ENCODE data around the gene STK32C.

DNA sequence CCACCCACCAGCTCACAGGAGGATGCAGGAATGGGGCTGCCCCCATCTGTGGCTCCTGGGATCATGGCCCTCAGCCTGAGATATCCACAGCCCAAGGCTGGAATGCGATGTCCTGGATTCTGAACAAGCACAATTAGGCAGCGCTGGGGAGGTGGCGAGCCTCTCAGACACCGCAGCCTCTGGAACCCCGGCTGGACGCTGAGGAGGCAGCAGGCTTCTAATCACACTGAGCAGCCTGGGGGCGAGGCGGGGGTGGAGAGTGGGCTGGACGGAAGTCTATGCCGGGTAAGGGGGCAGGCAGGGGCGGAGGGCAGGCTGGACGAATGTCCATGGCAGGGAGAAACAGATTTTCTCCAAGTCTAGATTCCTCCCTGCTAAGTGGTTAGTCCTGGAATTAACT is 64.6 kb downstream of the STK32C start:
- no peak for TF ChIP-seq POLR2A (IDR thresholded peaks at IDR 0.05)
- TF ChIP-seq, protein P1, sequence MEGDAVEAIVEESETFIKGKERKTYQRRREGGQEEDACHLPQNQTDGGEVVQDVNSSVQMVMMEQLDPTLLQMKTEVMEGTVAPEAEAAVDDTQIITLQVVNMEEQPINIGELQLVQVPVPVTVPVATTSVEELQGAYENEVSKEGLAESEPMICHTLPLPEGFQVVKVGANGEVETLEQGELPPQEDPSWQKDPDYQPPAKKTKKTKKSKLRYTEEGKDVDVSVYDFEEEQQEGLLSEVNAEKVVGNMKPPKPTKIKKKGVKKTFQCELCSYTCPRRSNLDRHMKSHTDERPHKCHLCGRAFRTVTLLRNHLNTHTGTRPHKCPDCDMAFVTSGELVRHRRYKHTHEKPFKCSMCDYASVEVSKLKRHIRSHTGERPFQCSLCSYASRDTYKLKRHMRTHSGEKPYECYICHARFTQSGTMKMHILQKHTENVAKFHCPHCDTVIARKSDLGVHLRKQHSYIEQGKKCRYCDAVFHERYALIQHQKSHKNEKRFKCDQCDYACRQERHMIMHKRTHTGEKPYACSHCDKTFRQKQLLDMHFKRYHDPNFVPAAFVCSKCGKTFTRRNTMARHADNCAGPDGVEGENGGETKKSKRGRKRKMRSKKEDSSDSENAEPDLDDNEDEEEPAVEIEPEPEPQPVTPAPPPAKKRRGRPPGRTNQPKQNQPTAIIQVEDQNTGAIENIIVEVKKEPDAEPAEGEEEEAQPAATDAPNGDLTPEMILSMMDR (IDR thresholded peaks at IDR 0.05 in 8 of 11, conservative IDR thresholded peaks at IDR 0.05 in 3 of 11) = no peak

All from spleen (tissue), 7 donors.